Mononuclear cell (primary cell): ENCODE data around the gene CHCHD6. TPM values are rescaled to one million over a fixed set of nuclear protein-coding genes. Genes with fewer than 3 reads are reported as not detected.

Experiments
- H3K27me3 ChIP-seq: 2 replicates; pipeline ENCODE4 v1.6.0; 2011; ENCODE audit warnings: low read length, control low read depth; ENCODE audit not compliant: insufficient read depth
- H3K4me1 ChIP-seq: 2 replicates; pipeline ENCODE4 v1.5.1; 2011; ENCODE audit warnings: mild to moderate bottlenecking, low read length, control low read depth; ENCODE audit not compliant: insufficient read depth
- H3K4me3 ChIP-seq: 2 replicates; pipeline ENCODE4 v1.5.1; 2011; ENCODE audit warnings: mild to moderate bottlenecking, low read length, moderate library complexity
- H3K9me3 ChIP-seq: 2 replicates; pipeline ENCODE4 v1.5.1; 2011; ENCODE audit warnings: low read depth, mild to moderate bottlenecking, control low read depth, low read length
- total RNA-seq: library from RNA; depleted of rRNA; stranded (reverse); fragments of >200 nt; gene quantifications from one replicate; pipeline ENCODE4 v1.2.3, GENCODE V29; 2012

CHCHD6 gene
- total RNA-seq, 1 donor = 3.4 TPM

DNA sequence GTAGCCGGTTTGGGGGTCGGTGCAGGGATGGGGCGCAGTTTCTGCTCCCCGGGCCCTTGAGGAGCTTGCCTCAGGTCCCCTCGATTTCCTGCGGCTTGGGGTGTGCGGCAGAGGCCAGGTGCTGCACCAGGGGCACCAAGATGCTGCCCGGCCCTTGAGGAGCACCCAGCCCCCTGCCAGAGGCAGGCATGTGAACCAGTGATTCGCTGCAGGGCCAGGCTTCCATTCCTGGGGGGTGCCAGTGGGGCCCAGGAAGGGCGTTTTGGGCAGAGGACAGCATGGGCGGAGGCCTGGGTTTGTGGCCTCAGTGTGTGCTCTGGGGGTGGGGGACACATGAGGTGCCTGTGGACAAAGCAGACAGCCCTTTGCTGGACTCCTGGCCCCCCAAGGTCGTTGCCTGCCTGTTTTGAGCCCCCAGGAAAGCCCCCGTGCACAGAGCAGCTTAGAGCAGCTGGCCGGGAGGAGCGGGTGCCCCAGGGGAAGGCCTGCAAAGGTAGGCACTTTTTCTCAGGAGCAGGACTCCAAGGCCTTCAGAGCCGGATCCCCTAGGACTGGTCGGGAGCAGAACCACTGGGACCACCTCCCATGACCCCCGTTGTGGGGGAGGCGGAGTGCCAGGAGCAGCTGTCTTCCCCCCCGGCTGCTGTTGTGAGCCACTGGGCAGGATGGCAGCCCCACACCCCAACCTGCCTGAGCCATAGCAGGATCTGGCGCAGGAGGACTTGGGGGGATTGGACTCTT, 280.5 kb downstream of the CHCHD6 start:
- peaks cover 12% of the 10 kb centered on the region for H3K27me3 ChIP-seq
- H3K4me3 ChIP-seq = no peak overlapping the region
- peaks cover 21% of the 10 kb centered on the region for H3K4me1 ChIP-seq
- no peaks in the 10 kb centered on the region for H3K9me3 ChIP-seq

DNA sequence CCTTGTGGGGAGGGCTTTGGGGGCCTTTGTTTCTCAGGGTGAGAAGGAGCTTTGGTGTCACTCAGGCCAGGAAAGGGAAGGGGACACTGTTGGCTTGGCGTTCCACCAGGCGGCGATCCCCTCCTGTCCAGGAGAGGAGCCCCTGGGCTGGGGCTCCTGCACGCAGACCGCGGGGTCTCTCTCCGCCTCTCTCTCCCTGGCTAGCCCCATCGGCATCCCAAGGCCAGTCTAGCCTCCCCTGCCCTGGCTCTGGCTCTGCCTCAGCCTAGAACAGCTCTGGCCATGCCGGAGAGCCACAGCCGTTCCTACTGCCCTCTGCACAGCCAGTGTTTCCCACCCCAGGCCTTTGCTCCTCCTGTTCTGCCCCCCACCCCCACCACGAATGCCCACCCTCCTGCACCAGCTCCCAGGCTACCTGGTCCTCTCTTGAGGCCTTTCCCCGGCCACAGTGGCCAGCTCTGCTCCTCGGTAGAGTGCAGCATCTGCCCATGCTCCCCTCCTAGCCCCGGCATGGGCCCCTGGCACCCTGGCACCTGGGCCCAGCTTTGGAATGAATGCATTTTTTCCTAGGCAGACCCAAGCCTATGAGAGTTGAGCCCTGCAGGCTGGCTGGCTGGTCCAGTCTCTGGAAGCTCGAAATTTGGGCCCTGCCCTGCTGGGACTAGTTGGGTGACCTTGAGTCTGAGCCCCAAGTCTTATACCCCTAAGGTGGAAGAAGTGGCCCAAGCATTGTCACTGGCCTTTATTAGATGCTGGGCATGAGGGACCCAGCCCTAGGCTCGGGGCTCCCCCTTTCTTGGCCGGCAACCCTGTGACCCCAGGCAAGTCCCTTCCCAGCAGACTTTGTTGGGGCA, 281.3 kb downstream of the CHCHD6 start:
- no peak overlapping the region for H3K4me3 ChIP-seq
- peaks cover 12% of the 10 kb centered on the region for H3K27me3 ChIP-seq
- H3K4me1 ChIP-seq = peaks cover 21% of the 10 kb centered on the region

DNA sequence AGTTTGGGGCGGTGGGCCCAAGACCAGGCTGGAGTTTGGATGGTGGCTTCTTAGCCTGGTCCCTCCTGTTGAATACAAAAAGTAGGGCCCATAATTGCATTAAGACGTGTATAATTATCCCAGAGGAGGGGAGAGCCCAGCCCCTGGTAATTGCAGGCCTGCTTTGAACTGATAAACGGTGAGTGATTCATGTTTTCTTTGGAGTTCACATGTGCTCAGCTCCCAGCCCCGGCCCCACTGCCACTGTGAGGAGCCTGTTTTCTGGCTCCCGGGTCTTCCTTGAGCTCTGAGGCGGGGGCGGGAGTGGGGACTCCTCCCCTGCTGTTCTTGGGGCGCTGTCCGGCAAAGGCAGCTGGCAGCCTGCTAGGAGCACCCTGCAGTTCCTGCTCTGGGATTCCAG, 282.0 kb downstream of the CHCHD6 start:
- Histone ChIP-seq H3K27me3 (peaks cover 12% of the 10 kb centered on the region), H3K4me3 (no peak overlapping the region), H3K9me3 (no peaks in the 10 kb centered on the region), H3K4me1 (peaks cover 21% of the 10 kb centered on the region)

More for the DNA sequence above, 281.3 kb downstream of the CHCHD6 start:
- H3K9me3 ChIP-seq = no peaks in the 10 kb centered on the region

DNA sequence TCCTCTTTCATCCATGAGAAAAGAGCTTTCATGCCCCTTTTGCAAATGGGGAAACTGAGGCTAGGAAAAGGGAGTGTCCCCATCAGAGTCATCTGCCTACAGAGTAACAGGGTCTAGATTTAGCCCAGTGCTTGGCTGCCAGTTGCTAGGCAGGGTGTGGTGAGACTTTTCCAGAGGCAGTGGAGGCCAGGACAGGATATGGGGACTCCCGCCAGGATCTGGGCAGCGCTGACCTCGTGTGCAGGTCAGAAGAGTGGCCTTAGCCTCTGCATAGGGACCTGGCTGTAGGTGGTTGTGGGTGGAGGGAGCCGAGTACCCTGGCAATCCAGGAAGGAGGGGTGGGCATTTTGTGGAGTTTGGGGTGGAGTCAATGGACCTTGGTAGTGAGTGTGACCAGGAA, 283.1 kb downstream of the CHCHD6 start:
- Histone ChIP-seq H3K4me3 (no peak overlapping the region), H3K9me3 (no peaks in the 10 kb centered on the region), H3K27me3 (peaks cover 4% of the 10 kb centered on the region), H3K4me1 (peaks cover 14% of the 10 kb centered on the region)

DNA sequence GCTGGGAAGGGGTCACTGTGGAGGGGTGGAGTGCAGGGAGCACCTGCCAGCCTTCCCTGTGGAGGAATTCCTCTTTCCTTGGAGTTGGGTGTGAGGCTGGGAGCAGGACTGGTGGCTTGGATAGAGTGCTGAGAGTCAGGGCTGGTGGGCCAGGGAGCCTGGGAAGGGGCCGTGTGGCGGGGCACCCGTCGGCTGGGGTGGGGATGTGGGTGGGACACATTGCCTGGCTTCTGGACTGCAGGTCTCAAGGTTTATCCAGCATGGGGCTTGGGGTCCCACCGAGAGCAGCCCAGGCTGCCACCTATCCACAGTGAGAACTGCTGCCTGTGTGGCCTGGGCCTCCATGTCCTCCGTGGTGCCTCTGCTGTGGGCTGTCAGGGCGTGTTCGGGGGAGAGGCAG, 283.6 kb downstream of the CHCHD6 start:
- Histone ChIP-seq H3K4me1 (peaks cover 9% of the 10 kb centered on the region), H3K4me3 (no peak overlapping the region), H3K27me3 (peaks cover 4% of the 10 kb centered on the region), H3K9me3 (no peaks in the 10 kb centered on the region)

DNA sequence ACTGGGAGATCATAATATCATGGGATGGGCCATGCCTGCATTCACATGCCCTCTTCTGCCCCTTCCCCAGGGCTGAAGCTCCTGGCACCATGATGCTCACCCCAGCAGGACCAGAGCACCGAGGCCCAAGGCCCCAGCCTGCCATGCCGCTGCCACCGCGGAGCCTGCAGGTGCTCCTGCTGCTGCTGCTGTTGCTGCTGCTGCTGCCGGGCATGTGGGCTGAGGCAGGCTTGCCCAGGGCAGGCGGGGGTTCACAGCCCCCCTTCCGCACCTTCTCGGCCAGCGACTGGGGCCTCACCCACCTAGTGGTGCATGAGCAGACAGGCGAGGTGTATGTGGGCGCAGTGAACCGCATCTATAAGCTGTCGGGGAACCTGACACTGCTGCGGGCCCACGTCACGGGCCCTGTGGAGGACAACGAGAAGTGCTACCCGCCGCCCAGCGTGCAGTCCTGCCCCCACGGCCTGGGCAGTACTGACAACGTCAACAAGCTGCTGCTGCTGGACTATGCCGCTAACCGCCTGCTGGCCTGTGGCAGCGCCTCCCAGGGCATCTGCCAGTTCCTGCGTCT, 284.5 kb downstream of the CHCHD6 start:
- Histone ChIP-seq H3K4me1 (peaks cover 8% of the 10 kb centered on the region), H3K4me3 (no peak overlapping the region), H3K27me3 (peaks cover 4% of the 10 kb centered on the region), H3K9me3 (no peaks in the 10 kb centered on the region)

DNA sequence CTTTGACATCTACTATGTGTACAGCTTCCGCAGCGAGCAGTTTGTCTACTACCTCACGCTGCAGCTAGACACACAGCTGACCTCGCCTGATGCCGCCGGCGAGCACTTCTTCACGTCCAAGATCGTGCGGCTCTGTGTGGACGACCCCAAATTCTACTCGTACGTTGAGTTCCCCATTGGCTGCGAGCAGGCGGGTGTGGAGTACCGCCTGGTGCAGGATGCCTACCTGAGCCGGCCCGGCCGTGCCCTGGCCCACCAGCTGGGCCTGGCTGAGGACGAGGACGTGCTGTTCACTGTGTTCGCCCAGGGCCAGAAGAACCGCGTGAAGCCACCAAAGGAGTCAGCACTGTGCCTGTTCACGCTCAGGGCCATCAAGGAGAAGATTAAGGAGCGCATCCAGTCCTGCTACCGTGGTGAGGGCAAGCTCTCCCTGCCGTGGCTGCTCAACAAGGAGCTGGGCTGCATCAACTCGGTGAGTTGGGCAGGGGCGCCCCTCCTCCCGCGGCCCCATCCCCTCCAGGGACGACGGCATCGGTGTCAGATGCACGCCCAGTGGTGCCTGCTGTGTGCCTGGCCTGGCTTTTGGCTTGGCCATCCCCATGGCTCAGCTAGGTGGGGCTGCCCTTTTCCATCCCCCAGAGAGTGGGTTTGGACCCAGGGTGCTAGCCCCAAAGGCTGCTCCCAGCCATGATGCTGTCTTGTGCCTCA, 285.4 kb downstream of the CHCHD6 start:
- no peaks in the 10 kb centered on the region for H3K27me3 ChIP-seq
- no peaks in the 10 kb centered on the region for H3K9me3 ChIP-seq
- H3K4me1 ChIP-seq = no peaks in the 10 kb centered on the region
- no peak overlapping the region for H3K4me3 ChIP-seq

DNA sequence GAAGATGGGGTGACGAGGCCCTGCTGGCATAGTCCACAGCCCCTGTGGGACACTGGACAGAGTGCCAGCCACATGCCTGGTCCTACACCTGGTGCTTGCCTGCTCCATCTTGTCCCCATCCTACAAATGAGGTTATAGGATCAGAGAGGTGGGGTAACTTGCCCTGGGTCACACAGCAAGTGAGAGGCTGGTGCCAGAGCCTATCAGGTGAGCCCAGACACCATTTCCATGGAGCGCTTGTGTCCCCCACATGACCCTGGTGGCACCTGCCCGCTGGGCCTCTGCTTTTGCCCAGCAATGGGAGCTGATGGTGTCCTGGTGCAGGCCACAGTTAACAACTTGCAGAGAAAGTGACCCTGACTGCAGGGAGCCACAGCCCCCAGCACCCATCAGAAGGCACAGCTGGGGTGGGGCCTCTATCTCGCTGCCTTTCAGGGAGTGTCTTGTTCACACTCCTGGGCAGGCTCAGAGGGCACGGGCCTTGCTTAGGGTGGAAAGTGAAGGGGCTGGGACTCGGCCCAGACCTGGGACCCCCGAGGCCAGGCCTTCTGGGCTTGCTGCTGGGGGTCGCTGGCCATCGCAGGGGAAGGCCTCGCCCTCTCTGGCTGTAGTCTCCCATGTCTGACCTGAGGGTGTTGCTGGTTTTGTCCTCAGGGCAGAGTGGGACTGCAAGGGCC, 286.1 kb downstream of the CHCHD6 start:
- no peaks in the 10 kb centered on the region for H3K9me3 ChIP-seq
- H3K4me1 ChIP-seq = no peaks in the 10 kb centered on the region
- no peaks in the 10 kb centered on the region for H3K27me3 ChIP-seq
- no peak overlapping the region for H3K4me3 ChIP-seq

DNA sequence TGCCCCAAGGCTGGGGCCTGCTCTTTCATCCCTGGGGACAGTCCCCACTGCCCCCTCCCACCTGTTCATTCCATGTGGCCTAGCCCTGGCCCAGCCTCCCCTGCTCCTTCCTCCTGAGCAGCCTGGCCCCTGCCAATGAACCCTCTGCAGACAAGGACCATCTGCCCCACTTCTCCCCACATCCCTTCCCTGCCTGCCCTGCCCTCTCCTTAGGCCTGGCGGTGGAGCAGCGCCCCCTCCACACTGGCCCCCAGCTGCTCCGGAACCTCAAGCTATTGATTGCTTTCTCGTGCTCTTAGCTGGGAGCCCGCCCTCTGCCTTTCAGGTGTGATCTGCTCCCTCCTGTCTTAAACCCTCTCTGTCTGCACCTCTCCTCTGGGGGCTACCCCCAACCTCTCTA, 286.9 kb downstream of the CHCHD6 start:
- Histone ChIP-seq H3K4me1 (no peaks in the 10 kb centered on the region), H3K9me3 (no peaks in the 10 kb centered on the region), H3K4me3 (no peak overlapping the region), H3K27me3 (no peaks in the 10 kb centered on the region)

DNA sequence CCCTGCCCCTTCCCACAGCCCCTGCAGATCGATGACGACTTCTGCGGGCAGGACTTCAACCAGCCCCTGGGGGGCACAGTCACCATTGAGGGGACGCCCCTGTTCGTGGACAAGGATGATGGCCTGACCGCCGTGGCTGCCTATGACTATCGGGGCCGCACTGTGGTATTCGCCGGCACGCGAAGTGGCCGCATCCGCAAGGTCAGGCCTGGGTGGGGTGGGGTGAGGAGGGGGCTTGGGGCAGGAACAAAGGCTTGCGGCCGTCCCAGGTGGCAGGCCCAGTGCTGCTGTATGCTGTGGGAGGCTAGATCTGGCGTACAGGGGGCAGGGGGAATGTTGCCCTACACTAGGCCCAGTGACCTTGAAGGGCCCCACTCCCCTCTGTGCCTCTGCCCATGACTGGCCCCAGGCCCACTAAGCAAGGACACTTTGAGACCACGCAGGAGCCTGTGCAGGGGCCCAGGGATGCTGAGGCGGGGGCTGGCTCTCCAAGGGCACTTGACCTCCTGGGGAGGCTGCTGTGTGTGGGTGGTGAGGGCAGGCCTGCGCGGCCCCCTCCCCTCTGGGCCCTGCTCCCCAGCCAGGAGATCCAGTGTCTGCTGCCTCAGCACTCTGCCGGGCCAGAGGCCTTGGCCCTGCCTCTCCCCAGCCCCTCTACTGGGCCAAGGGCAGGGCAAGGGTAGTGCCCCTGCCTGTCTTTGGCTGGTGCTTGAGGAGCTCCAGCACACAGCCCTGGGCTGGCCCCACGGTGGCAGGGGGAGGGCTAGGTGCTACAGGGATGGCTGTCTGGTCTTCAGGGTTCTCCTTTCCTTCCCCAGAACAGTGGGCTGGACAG, 287.5 kb downstream of the CHCHD6 start:
- Histone ChIP-seq H3K4me1 (no peaks in the 10 kb centered on the region), H3K4me3 (no peak overlapping the region), H3K9me3 (no peaks in the 10 kb centered on the region), H3K27me3 (no peaks in the 10 kb centered on the region)

DNA sequence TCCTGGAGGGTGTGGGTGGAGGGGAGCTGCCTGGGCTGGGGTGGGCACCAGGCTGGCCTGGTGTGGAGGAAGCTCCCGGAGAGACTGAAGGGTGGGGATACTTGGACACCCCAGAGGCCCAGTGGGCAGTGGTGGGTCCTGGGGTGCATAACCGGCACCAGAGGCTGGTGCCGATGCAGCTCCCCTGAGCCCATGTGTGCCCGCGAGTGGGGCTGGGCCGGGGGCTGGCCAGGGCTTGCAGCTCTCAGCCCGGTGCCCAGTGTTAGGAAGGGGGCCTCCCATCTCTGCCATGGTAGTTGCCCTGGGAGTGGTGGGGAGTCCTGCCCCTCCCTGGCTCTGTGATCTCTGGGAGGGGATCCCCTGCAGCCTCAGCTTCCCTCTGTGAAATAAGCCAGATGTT, 288.2 kb downstream of the CHCHD6 start:
- H3K27me3 ChIP-seq = no peaks in the 10 kb centered on the region
- H3K4me3 ChIP-seq = no peak overlapping the region
- H3K9me3 ChIP-seq = no peaks in the 10 kb centered on the region
- no peaks in the 10 kb centered on the region for H3K4me1 ChIP-seq

DNA sequence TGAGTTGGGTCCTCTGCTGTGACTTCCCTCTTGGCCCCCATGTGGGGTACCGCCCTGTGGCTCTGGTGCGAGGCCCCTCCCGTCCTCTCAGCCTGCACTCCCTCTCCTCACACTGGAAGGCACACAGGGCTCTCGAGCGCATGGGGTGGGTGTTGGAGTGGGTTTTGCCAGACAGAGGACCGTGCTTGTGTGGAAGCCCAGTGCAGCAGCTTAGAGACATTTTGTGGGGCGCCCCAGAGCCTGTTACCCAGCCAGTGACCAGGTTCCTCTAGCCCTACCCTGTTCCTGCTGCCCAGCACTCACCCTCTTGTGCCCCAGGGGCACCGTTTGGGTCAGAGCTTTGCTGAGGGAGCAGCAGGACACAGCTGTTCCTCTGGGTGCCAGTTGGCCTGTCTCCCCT, 288.7 kb downstream of the CHCHD6 start:
- Histone ChIP-seq H3K4me3 (no peak overlapping the region), H3K27me3 (no peaks in the 10 kb centered on the region), H3K9me3 (no peaks in the 10 kb centered on the region)

DNA sequence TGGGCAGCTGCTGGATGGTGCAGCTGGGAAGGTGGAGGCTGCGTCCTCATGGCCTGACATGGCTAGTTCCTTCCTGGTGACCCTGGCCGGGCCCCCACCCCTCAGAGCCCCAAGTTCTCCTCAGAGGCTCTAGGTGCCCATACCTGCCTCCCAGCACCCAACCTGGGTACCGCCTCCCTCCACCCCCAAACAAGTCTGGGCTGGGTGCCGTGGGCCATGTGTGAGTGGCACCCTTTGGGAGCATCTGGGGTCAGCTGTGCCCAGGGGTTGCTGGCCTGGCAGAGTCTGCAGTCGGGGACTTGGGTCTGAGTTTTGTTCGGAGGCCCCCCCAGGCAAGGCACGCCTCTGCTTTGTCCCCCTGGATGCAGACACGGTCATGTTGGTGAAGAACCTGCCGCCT, 289.4 kb downstream of the CHCHD6 start:
- Histone ChIP-seq H3K4me3 (no peak overlapping the region), H3K4me1 (no peaks in the 10 kb centered on the region), H3K27me3 (no peaks in the 10 kb centered on the region), H3K9me3 (no peaks in the 10 kb centered on the region)

More for the DNA sequence above, 288.7 kb downstream of the CHCHD6 start:
- H3K4me1 ChIP-seq = no peaks in the 10 kb centered on the region
